PFSK-1 (cell line): ENCODE measurements around the gene PCBP3.

Experiments used
- FOXP2 ChIP-seq: optimal IDR thresholded peaks from 2 replicates; pipeline ENCODE3; 2011; ENCODE audit warnings: borderline replicate concordance, control low read depth, inconsistent platforms; ENCODE audit not compliant: insufficient read depth; ENCODE audit errors: extremely low read length, extremely low read depth
- POLR2AphosphoS5 ChIP-seq: IDR thresholded peaks from 2 replicates; pipeline ENCODE4 v1.6.1; 2012; ENCODE audit warnings: low read depth, mild to moderate bottlenecking, control low read depth, low read length, moderate library complexity
- REST ChIP-seq, 2 experiments: IDR thresholded peaks; 2 replicates each; pipeline versions ENCODE4 v1.6.1 to v1.8.0; 2011 to 2012; ENCODE audit warnings: low read depth in 2 of 2, low read length in 2 of 2, control low read depth in 1 of 2, inconsistent platforms in 1 of 2, mild to moderate bottlenecking in 1 of 2, moderate library complexity in 1 of 2; ENCODE audit not compliant: insufficient read depth in 1 of 2
- SIN3A ChIP-seq: IDR thresholded peaks from 2 replicates; pipeline ENCODE4 v1.6.1; 2012; ENCODE audit warnings: mild to moderate bottlenecking, low read length, moderate library complexity, borderline replicate concordance; ENCODE audit not compliant: insufficient read depth
- TAF1 ChIP-seq: IDR thresholded peaks from 2 replicates; pipeline ENCODE4 v1.6.1; 2012; ENCODE audit warnings: low read length, control low read depth, borderline replicate concordance; ENCODE audit not compliant: insufficient read depth

The PCBP3 gene

GRCh38 chr21:45766055-45766454, 122.5 kb downstream of the PCBP3 start:
- TF ChIP-seq TAF1 (no peak), FOXP2 (no peak), SIN3A (no peak), REST (IDR thresholded peaks at IDR 0.05; ENCODE audit: insufficient read depth in 1 of 2, low read depth in 2 of 2, low read length in 2 of 2) (no peak), POLR2AphosphoS5 (no peak)

- no peak for TF ChIP-seq REST (IDR thresholded peaks at IDR 0.05; ENCODE audit: insufficient read depth in 1 of 2, low read depth in 2 of 2, low read length in 2 of 2)
Measured at GRCh38 chr21:45766501-45766900, 123.0 kb downstream of the PCBP3 start.

- TF ChIP-seq SIN3A (no peak), POLR2AphosphoS5 (no peak), REST (IDR thresholded peaks at IDR 0.05; ENCODE audit: insufficient read depth in 1 of 2, low read depth in 2 of 2, low read length in 2 of 2) (no peak), FOXP2 (no peak)
Measured at GRCh38 chr21:45767071-45768006, 123.8 kb downstream of the PCBP3 start.

- no peak for TF ChIP-seq REST (IDR thresholded peaks at IDR 0.05; ENCODE audit: insufficient read depth in 1 of 2, low read depth in 2 of 2, low read length in 2 of 2)
- TF ChIP-seq FOXP2: no peak
- TF ChIP-seq POLR2AphosphoS5: no peak
- TF ChIP-seq SIN3A: no peak
- no peak for TF ChIP-seq TAF1
Measured at GRCh38 chr21:45768011-45768739, 124.7 kb downstream of the PCBP3 start.

- TF ChIP-seq POLR2AphosphoS5 (no peak), REST (IDR thresholded peaks at IDR 0.05; ENCODE audit: insufficient read depth in 1 of 2, low read depth in 2 of 2, low read length in 2 of 2) (no peak), TAF1 (no peak), SIN3A (no peak), FOXP2 (no peak)
Measured at GRCh38 chr21:45768740-45769048, 125.2 kb downstream of the PCBP3 start.
